Activated T-cell treated with anti-CD3 and anti-CD28 coated beads, Interleukin-2, amount 50 U/mL, for 1 hour (primary cell): ENCODE results near the gene PITRM1.
A peak's percentile ranks its signal among the peaks of the same experiment; 100 is the strongest.
"Not testable (repeated sequence)": the region's sequence is repeated elsewhere in the genome, so short reads cannot be mapped to it uniquely, and the experiment has no call there.

Experiments used
- DNase-seq: peaks from one replicate; pipeline ENCODE4 v3.0.0-alpha.2; 2020

The PITRM1 gene

GRCh38 chr10:3196958-3197347 lies 24.4 kb upstream of the PITRM1 start:
- no peak for DNase-seq

GRCh38 chr10:3196482-3196881 lies 23.9 kb upstream of the PITRM1 start:
- DNase-seq: no peak

- DNase-seq: no peak
Observed at GRCh38 chr10:3195726-3196125, 23.1 kb upstream of the PITRM1 start.

- DNase-seq: no peak
Observed at GRCh38 chr10:3195286-3195685, 22.7 kb upstream of the PITRM1 start.

GRCh38 chr10:3194871-3195270 lies 22.3 kb upstream of the PITRM1 start:
- DNase-seq: no peak

GRCh38 chr10:3193751-3194150 lies 21.2 kb upstream of the PITRM1 start:
- no peak for DNase-seq

- DNase-seq: peak; percentile 37
Observed at GRCh38 chr10:3192856-3193635, 20.5 kb upstream of the PITRM1 start.

GRCh38 chr10:3190817-3191216 lies 18.2 kb upstream of the PITRM1 start:
- DNase-seq: no peak

- not testable (repeated sequence) for DNase-seq
Observed at GRCh38 chr10:3187229-3187628, 14.6 kb upstream of the PITRM1 start.

GRCh38 chr10:3186368-3186767 lies 13.8 kb upstream of the PITRM1 start:
- DNase-seq: no peak

- DNase-seq: no peak
Observed at GRCh38 chr10:3185386-3185785, 12.8 kb upstream of the PITRM1 start.

- no peak for DNase-seq
Observed at GRCh38 chr10:3180355-3181025, 7.9 kb upstream of the PITRM1 start.

- DNase-seq: no peak
Observed at GRCh38 chr10:3179174-3179573, 6.6 kb upstream of the PITRM1 start.

GRCh38 chr10:3178042-3178441 lies 5.5 kb upstream of the PITRM1 start:
- DNase-seq: no peak

GRCh38 chr10:3173171-3173878 lies 743 bp upstream of the PITRM1 start:
- DNase-seq: no peak

GRCh38 chr10:3172081-3172445 lies 519 bp downstream of the PITRM1 start:
- no peak for DNase-seq

GRCh38 chr10:3171488-3171887 lies 1.1 kb downstream of the PITRM1 start:
- DNase-seq: not testable (repeated sequence)

GRCh38 chr10:3169673-3170072 lies 2.9 kb downstream of the PITRM1 start:
- no peak for DNase-seq

- DNase-seq: no peak
Observed at GRCh38 chr10:3169271-3169670, 3.3 kb downstream of the PITRM1 start.

- no peak for DNase-seq
Observed at GRCh38 chr10:3167611-3168330, 4.8 kb downstream of the PITRM1 start.

GRCh38 chr10:3166496-3167290 lies 5.9 kb downstream of the PITRM1 start:
- no peak for DNase-seq

GRCh38 chr10:3165196-3165595 lies 7.4 kb downstream of the PITRM1 start:
- DNase-seq: no peak
